ENCODE results near the gene RAB3IL1.

Gene RAB3IL1

DNA sequence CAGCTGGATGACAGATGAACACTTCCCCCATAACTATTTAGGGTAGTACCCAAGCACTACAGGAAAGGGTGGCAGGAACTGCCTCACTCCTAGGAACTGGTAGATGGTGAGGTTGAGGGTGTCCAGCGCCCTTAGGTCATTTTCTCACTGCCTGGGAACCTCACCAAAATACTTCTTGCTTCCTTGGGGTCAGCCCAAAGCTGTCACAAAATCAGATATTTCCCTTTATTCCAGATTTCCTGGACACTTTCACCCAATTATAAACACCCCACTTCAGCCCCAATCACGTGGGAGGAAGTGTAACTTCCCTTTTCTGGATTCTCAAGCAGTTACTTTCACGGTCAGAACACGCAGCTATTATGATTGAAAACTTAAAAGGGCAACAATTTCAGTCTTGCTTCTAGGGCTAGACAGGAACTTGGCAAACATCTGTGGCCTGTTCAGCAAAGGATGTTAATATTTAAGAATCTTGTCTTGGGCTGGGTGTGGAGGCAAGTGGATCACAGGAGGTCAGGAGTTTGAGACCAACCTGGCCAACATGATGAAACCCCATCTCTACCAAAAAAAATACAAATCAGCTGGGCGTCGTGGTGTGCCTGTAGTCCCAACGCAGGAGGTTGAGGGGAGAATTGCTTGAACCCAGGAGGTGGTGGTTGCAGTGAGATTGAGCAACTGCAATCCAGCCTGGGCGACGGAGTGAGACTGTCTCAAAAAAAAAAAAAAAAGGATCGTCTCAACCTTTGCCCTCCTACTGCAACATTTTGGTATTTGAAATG is 46.1 kb upstream of the RAB3IL1 start:
- Histone ChIP-seq H3K27me3 (ENCODE audit: insufficient read depth, poor library complexity, severe bottlenecking) (no peaks in the 10 kb centered on the region), H3K27ac (replicated peaks) (peak overlapping the region; percentile 59), H3K4me3 (replicated peaks; ENCODE audit: insufficient read depth, low read length) (no peak overlapping the region)
- DNase-seq (ENCODE audit: low read depth in 1 of 2, low spot score in 1 of 2): peak; percentile 68 to 83
- no peak for TF ChIP-seq GABPA (IDR thresholded peaks at IDR 0.05; ENCODE audit: low read depth)
- TF ChIP-seq SPI1 (IDR thresholded peaks at IDR 0.05; ENCODE audit: borderline replicate concordance, low read depth): peak; percentile 75
- peak; percentile 44; the same call in 1 of the 2 replicates for TF ChIP-seq POLR2AphosphoS5 (IDR thresholded peaks at IDR 0.05; ENCODE audit: low read depth)

DNA sequence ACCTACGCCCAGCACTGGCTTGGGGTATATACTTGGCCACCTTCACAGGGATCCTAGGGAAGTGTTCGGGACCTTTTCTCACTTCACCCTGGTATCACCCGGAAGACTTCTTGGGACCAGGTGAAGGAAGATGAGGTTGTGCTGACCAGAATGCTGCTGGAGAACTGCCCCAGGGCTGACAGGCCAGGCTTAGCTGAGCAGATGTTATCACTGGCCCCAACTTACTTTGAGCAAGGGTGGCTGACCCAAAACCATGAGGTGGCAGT is 45.6 kb upstream of the RAB3IL1 start:
- Histone ChIP-seq H3K4me3 (replicated peaks; ENCODE audit: insufficient read depth, low read length) (no peak overlapping the region), H3K27ac (replicated peaks) (peak overlapping the region; percentile 59), H3K27me3 (ENCODE audit: insufficient read depth, poor library complexity, severe bottlenecking) (no peaks in the 10 kb centered on the region)
- TF ChIP-seq, protein P1, sequence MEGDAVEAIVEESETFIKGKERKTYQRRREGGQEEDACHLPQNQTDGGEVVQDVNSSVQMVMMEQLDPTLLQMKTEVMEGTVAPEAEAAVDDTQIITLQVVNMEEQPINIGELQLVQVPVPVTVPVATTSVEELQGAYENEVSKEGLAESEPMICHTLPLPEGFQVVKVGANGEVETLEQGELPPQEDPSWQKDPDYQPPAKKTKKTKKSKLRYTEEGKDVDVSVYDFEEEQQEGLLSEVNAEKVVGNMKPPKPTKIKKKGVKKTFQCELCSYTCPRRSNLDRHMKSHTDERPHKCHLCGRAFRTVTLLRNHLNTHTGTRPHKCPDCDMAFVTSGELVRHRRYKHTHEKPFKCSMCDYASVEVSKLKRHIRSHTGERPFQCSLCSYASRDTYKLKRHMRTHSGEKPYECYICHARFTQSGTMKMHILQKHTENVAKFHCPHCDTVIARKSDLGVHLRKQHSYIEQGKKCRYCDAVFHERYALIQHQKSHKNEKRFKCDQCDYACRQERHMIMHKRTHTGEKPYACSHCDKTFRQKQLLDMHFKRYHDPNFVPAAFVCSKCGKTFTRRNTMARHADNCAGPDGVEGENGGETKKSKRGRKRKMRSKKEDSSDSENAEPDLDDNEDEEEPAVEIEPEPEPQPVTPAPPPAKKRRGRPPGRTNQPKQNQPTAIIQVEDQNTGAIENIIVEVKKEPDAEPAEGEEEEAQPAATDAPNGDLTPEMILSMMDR (IDR thresholded peaks at IDR 0.05; ENCODE audit: insufficient read depth, low read length): no peak
- TF ChIP-seq REST (IDR thresholded peaks at IDR 0.05; ENCODE audit: insufficient replicate concordance, low read depth) (no peak), SPI1 (IDR thresholded peaks at IDR 0.05; ENCODE audit: borderline replicate concordance, low read depth) (no peak), POLR2AphosphoS5 (IDR thresholded peaks at IDR 0.05; ENCODE audit: low read depth) (no peak; the same call in 1 of the 2 replicates), GABPA (IDR thresholded peaks at IDR 0.05; ENCODE audit: low read depth) (no peak)
- DNase-seq (ENCODE audit: low read depth in 1 of 2, low spot score in 1 of 2): no peak

- DNase-seq (ENCODE audit: low read depth in 1 of 2, low spot score in 1 of 2): no peak
- H3K4me3 ChIP-seq (replicated peaks; ENCODE audit: insufficient read depth, low read length): no peak overlapping the region
- peak overlapping the region; percentile 59 for H3K27ac ChIP-seq (replicated peaks)
- no peaks in the 10 kb centered on the region for H3K27me3 ChIP-seq (ENCODE audit: insufficient read depth, poor library complexity, severe bottlenecking)
- TF ChIP-seq, protein P1 (IDR thresholded peaks at IDR 0.05; ENCODE audit: insufficient read depth, low read length): no peak
Measured at GRCh38 chr11:61962213-61963015, 45.0 kb upstream of the RAB3IL1 start.

GRCh38 chr11:61961570-61962212 is 44.3 kb upstream of the RAB3IL1 start:
- H3K4me3 ChIP-seq (replicated peaks; ENCODE audit: insufficient read depth, low read length): no peak overlapping the region
- DNase-seq (ENCODE audit: low read depth in 1 of 2, low spot score in 1 of 2): no peak
- H3K27me3 ChIP-seq (ENCODE audit: insufficient read depth, poor library complexity, severe bottlenecking): no peaks in the 10 kb centered on the region
- no peak overlapping the region for H3K27ac ChIP-seq (replicated peaks)
- TF ChIP-seq POLR2AphosphoS5 (IDR thresholded peaks at IDR 0.05; ENCODE audit: low read depth) (no peak), GABPA (IDR thresholded peaks at IDR 0.05; ENCODE audit: low read depth) (no peak), REST (IDR thresholded peaks at IDR 0.05; ENCODE audit: insufficient replicate concordance, low read depth) (no peak)
- TF ChIP-seq, protein P1 (IDR thresholded peaks at IDR 0.05; ENCODE audit: insufficient read depth, low read length): no peak

Data from HL-60 (cell line).